PC-3 (cell line): ENCODE measurements around the gene CELF2. TPM values are rescaled to one million over a fixed set of nuclear protein-coding genes. Genes with fewer than 3 reads are reported as not detected.

Experiments
- ATAC-seq: fragments of 200-7000 bp; cut with Tn5 transposase; 2 replicates; pipeline ENCODE4 v1.9.1; 2020; ENCODE audit warnings: mild to moderate bottlenecking, moderate library complexity
- BruUV-seq: library from RNA; stranded (reverse); fragments of 400-500 nt; replicated peaks from 2 replicates; lab custom pipeline; 2021; lab: Mats Ljungman, UMichigan
- CTCF ChIA-PET: fragments of 300-600 bp; sonication (Branson Sonifier 250); formaldehyde crosslinking; loops from one replicate; lab custom pipeline; 2022; ENCODE audit warnings: antibody characterized with exemption; lab: Charles Lee
- POLR2A ChIA-PET: fragments of 300-600 bp; sonication (Branson Sonifier 250); formaldehyde crosslinking; loops from one replicate; lab custom pipeline; 2022; ENCODE audit warnings: antibody characterized with exemption; ENCODE audit not compliant: unreplicated experiment; lab: Charles Lee
- DNase-seq: peaks from one replicate; pipeline ENCODE4 v3.0.0-alpha.2; 2015
- H2AFZ ChIP-seq: fragments of 300-600 bp; sonication (generic); 2 replicates; pipeline ENCODE4 v1.6.0; 2016; ENCODE audit warnings: antibody characterized with exemption, low read length
- H3F3A ChIP-seq: fragments of 300-600 bp; sonication (generic); one replicate; pipeline ENCODE4 v1.6.0; 2017; ENCODE audit warnings: antibody characterized with exemption, low read length, control low read depth, mild to moderate bottlenecking; ENCODE audit not compliant: unreplicated experiment
- H3K27ac ChIP-seq: fragments of 300-600 bp; sonication (generic); 2 replicates; pipeline ENCODE4 v1.5.1; 2016; ENCODE audit warnings: mild to moderate bottlenecking, low read length
- H3K27me3 ChIP-seq: fragments of 300-600 bp; sonication (generic); 2 replicates; pipeline ENCODE4 v1.6.1; 2016; ENCODE audit warnings: low read length, mixed read lengths
- H3K36me3 ChIP-seq: fragments of 300-600 bp; sonication (generic); 2 replicates; pipeline ENCODE4 v1.6.1; 2016; ENCODE audit warnings: low read depth, mixed run types, low read length, mixed read lengths
- H3K4me1 ChIP-seq: fragments of 300-600 bp; sonication (generic); 2 replicates; pipeline ENCODE4 v1.5.1; 2016; ENCODE audit warnings: low read length; ENCODE audit not compliant: insufficient read depth
- H3K4me2 ChIP-seq: fragments of 300-600 bp; sonication (generic); 2 replicates; pipeline ENCODE4 v1.6.0; 2016; ENCODE audit warnings: low read length
- H3K4me3 ChIP-seq: fragments of 300-600 bp; sonication (generic); 2 replicates; pipeline ENCODE4 v1.5.1; 2016; ENCODE audit warnings: mild to moderate bottlenecking, low read length, mixed read lengths
- H3K79me2 ChIP-seq: fragments of 300-600 bp; sonication (generic); 2 replicates; pipeline ENCODE4 v1.6.1; 2017; ENCODE audit warnings: low read length, mixed read lengths
- H3K9ac ChIP-seq: fragments of 300-600 bp; sonication (generic); 2 replicates; pipeline ENCODE4 v1.6.0; 2016; ENCODE audit warnings: mild to moderate bottlenecking, low read length
- H3K9me2 ChIP-seq: fragments of 300-600 bp; sonication (generic); replicated peaks from 2 replicates; pipeline ENCODE4 v1.6.1; 2016; ENCODE audit warnings: mixed run types, low read length, mixed read lengths
- H3K9me3 ChIP-seq: fragments of 300-600 bp; sonication (generic); 2 replicates; pipeline ENCODE4 v1.6.1; 2016; ENCODE audit warnings: low read length, mixed read lengths
- H4K20me1 ChIP-seq: fragments of 300-600 bp; sonication (generic); 2 replicates; pipeline ENCODE4 v1.6.1; 2016; ENCODE audit warnings: low read length, mixed read lengths
- CTCF ChIP-seq: fragments of 300-600 bp; sonication (generic); conservative IDR thresholded peaks from 2 replicates; pipeline ENCODE4 v1.5.1; 2017; ENCODE audit warnings: antibody characterized with exemption, low read depth, mild to moderate bottlenecking, low read length
- EZH2 ChIP-seq: fragments of 300-600 bp; sonication (generic); IDR thresholded peaks from one replicate; pipeline ENCODE4 v1.6.1; 2017; ENCODE audit warnings: antibody characterized with exemption, mild to moderate bottlenecking, low read length; ENCODE audit not compliant: unreplicated experiment
- EZH2phosphoT487 ChIP-seq: fragments of 300-600 bp; sonication (generic); IDR thresholded peaks from 2 replicates; pipeline ENCODE4 v1.6.1; 2018; ENCODE audit warnings: mild to moderate bottlenecking, antibody characterized with exemption, low read length, borderline replicate concordance
- intact Hi-C: fragments of 100-400 bp; cut with micrococcal nuclease; formaldehyde crosslinking; loops from 2 replicates; pipeline ENCODE4 v1.9.0; 2023
- total RNA-seq: library from RNA; depleted of rRNA; stranded (reverse); fragments of >200 nt; gene quantifications from 2 replicates; pipeline ENCODE4 v1.2.3, GENCODE V29; 2014

The CELF2 gene
- total RNA-seq, 1 experiment from 2014 or later: not detected

- Histone ChIP-seq H4K20me1 (no peaks in the 10 kb centered on the region), H3F3A (no peaks in the 10 kb centered on the region), H3K9me3 (no peaks in the 10 kb centered on the region), H3K36me3 (no peaks in the 10 kb centered on the region), H3K9ac (no peak overlapping the region), H3K4me1 (no peaks in the 10 kb centered on the region), H3K4me2 (no peak overlapping the region), H3K27me3 (0 out of 2 replicates have a peak, but pooled peaks cover 7% of the 10 kb centered on the region), H2AFZ (no peak overlapping the region), H3K9me2 (no peaks in the 10 kb centered on the region), H3K27ac (no peak overlapping the region), H3K79me2 (no peaks in the 10 kb centered on the region), H3K4me3 (no peak overlapping the region)
- DNase-seq (no peak), ATAC-seq (no peak)
- no TSS peak for BruUV-seq
- intact Hi-C loops: no loop called here
- TF ChIP-seq EZH2 (no peak), EZH2phosphoT487 (no peak), CTCF (no peak)
- ChIA-PET CTCF (no interaction called here), POLR2A (no interaction called here)
Measured at GRCh38 chr10:11191678-11192077, 174.0 kb downstream of the CELF2 start.

- no peaks in the 10 kb centered on the region for H3K36me3 ChIP-seq
- ChIA-PET POLR2A (no interaction called here), CTCF (no interaction called here)
- no peaks in the 10 kb centered on the region for H3K9me2 ChIP-seq
- no peak overlapping the region for H2AFZ ChIP-seq
- DNase-seq: no peak
- no peak overlapping the region for H3K27ac ChIP-seq
- 0 out of 2 replicates have a peak, but pooled peaks cover 7% of the 10 kb centered on the region for H3K27me3 ChIP-seq
- no TSS peak for BruUV-seq
- no peak overlapping the region for H3K9ac ChIP-seq
- intact Hi-C loops: no loop called here
- no peaks in the 10 kb centered on the region for H4K20me1 ChIP-seq
- H3F3A ChIP-seq: no peaks in the 10 kb centered on the region
- TF ChIP-seq EZH2phosphoT487 (no peak), EZH2 (no peak)
- no peak overlapping the region for H3K4me3 ChIP-seq
- H3K4me2 ChIP-seq: no peak overlapping the region
- no peak for ATAC-seq
- no peaks in the 10 kb centered on the region for H3K9me3 ChIP-seq
- H3K79me2 ChIP-seq: no peaks in the 10 kb centered on the region
- no peaks in the 10 kb centered on the region for H3K4me1 ChIP-seq
Measured at GRCh38 chr10:11192304-11193000, 174.8 kb downstream of the CELF2 start.

- Histone ChIP-seq H3K27me3 (0 out of 2 replicates have a peak, but pooled peaks cover 7% of the 10 kb centered on the region), H3K4me2 (no peak overlapping the region), H3K9me3 (no peaks in the 10 kb centered on the region), H4K20me1 (no peaks in the 10 kb centered on the region), H2AFZ (no peak overlapping the region), H3K9me2 (no peaks in the 10 kb centered on the region), H3K4me3 (no peak overlapping the region), H3K36me3 (no peaks in the 10 kb centered on the region), H3K27ac (no peak overlapping the region), H3K79me2 (no peaks in the 10 kb centered on the region), H3K9ac (no peak overlapping the region), H3K4me1 (no peaks in the 10 kb centered on the region), H3F3A (no peaks in the 10 kb centered on the region)
- BruUV-seq: no TSS peak
- TF ChIP-seq EZH2 (no peak), EZH2phosphoT487 (no peak), CTCF (no peak)
- intact Hi-C loops: no loop called here
- ATAC-seq: no peak
- CTCF ChIA-PET: no interaction called here
- POLR2A ChIA-PET: no interaction called here
- DNase-seq: no peak
Measured at GRCh38 chr10:11193001-11193551, 175.4 kb downstream of the CELF2 start.
